Breast epithelium (tissue), 3 donors: ENCODE results near the gene CAMTA1.

Experiments
- CTCF ChIP-seq, 3 donors: fragments of 450-650 bp; IDR thresholded peaks; one replicate each; pipeline ENCODE4 v1.5.1; 2016 to 2017; ENCODE audit warnings: antibody characterized with exemption in 3 of 3, mild to moderate bottlenecking in 3 of 3, moderate library complexity in 3 of 3
- POLR2A ChIP-seq: fragments of 450-650 bp; IDR thresholded peaks from one replicate; pipeline ENCODE4 v1.6.1; 2016; ENCODE audit warnings: antibody characterized with exemption, mild to moderate bottlenecking, moderate library complexity

- TF ChIP-seq CTCF (IDR thresholded peaks at IDR 0.05): no peak
- no peak for TF ChIP-seq POLR2A
Observed at GRCh38 chr1:6972399-6972798, 187.1 kb downstream of the CAMTA1 start.
